ENCODE results near the gene CD300LG. TPM values are rescaled to one million over a fixed set of nuclear protein-coding genes. Genes with fewer than 3 reads are reported as not detected.

CD300LG gene
- total and polyA plus RNA-seq, 2 experiments from 2014 or later, result not detected

DNA sequence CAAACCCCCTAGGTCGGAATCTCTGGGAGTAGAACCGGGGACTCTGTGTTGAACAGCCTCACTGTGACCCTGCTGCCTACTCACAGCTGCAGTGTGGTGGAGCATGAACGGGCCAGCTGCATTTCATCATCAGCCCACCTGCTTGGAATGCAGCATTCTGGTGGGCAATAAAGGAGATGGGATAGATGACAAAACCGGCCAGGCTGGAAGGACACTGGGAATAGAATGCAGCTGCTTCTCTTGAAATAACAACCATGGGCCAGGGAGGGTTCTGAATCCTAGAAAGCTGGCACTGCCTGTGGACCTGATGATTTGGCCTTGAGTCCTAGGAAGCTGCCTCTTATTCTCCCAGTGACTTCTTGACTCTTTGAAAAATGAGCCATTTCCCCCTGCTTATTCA is 43.2 kb upstream of the CD300LG start (continued):
- TF ChIP-seq, protein P1, sequence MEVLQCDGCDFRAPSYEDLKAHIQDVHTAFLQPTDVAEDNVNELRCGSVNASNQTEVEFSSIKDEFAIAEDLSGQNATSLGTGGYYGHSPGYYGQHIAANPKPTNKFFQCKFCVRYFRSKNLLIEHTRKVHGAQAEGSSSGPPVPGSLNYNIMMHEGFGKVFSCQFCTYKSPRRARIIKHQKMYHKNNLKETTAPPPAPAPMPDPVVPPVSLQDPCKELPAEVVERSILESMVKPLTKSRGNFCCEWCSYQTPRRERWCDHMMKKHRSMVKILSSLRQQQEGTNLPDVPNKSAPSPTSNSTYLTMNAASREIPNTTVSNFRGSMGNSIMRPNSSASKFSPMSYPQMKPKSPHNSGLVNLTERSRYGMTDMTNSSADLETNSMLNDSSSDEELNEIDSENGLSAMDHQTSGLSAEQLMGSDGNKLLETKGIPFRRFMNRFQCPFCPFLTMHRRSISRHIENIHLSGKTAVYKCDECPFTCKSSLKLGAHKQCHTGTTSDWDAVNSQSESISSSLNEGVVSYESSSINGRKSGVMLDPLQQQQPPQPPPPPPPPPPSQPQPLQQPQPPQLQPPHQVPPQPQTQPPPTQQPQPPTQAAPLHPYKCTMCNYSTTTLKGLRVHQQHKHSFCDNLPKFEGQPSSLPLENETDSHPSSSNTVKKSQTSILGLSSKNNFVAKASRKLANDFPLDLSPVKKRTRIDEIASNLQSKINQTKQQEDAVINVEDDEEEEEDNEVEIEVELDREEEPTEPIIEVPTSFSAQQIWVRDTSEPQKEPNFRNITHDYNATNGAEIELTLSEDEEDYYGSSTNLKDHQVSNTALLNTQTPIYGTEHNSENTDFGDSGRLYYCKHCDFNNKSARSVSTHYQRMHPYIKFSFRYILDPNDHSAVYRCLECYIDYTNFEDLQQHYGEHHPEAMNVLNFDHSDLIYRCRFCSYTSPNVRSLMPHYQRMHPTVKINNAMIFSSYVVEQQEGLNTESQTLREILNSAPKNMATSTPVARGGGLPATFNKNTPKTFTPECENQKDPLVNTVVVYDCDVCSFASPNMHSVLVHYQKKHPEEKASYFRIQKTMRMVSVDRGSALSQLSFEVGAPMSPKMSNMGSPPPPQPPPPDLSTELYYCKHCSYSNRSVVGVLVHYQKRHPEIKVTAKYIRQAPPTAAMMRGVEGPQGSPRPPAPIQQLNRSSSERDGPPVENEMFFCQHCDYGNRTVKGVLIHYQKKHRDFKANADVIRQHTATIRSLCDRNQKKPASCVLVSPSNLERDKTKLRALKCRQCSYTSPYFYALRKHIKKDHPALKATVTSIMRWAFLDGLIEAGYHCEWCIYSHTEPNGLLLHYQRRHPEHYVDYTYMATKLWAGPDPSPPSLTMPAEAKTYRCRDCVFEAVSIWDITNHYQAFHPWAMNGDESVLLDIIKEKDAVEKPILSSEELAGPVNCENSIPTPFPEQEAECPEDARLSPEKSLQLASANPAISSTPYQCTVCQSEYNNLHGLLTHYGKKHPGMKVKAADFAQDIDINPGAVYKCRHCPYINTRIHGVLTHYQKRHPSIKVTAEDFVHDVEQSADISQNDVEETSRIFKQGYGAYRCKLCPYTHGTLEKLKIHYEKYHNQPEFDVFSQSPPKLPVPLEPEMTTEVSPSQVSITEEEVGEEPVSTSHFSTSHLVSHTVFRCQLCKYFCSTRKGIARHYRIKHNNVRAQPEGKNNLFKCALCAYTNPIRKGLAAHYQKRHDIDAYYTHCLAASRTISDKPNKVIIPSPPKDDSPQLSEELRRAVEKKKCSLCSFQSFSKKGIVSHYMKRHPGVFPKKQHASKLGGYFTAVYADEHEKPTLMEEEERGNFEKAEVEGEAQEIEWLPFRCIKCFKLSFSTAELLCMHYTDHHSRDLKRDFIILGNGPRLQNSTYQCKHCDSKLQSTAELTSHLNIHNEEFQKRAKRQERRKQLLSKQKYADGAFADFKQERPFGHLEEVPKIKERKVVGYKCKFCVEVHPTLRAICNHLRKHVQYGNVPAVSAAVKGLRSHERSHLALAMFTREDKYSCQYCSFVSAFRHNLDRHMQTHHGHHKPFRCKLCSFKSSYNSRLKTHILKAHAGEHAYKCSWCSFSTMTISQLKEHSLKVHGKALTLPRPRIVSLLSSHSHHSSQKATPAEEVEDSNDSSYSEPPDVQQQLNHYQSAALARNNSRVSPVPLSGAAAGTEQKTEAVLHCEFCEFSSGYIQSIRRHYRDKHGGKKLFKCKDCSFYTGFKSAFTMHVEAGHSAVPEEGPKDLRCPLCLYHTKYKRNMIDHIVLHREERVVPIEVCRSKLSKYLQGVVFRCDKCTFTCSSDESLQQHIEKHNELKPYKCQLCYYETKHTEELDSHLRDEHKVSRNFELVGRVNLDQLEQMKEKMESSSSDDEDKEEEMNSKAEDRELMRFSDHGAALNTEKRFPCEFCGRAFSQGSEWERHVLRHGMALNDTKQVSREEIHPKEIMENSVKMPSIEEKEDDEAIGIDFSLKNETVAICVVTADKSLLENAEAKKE (CRISPR knock-in tag; IDR thresholded peaks at IDR 0.05), result no peak
- TF ChIP-seq NANOG (IDR thresholded peaks at IDR 0.05; ENCODE audit: borderline replicate concordance) (no peak), STAT1 (IDR thresholded peaks at IDR 0.05; ENCODE audit: unreplicated experiment) (no peak)

DNA sequence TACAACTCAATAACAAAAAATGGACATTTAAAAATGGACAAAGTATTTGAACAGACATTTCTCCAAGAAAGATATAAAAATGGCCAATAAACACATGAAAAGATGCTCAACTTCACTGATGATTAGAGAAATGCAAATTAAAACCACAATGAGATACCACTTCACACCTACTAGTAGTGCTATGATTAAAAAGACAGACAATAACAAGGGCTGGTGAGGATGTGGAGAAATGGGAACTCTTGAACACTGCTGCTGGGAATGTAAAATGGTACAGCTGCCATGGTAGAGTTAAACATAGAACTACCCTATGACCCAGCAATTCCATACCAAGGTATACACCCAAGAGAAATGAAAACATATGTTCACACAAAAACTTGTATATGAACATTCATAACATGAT is 41.9 kb upstream of the CD300LG start:
- H3K79me2 ChIP-seq (replicated peaks; ENCODE audit: insufficient read depth), result no peaks in the 10 kb centered on the region
- H4K20me1 ChIP-seq (replicated peaks; ENCODE audit: insufficient read depth), result no peaks in the 10 kb centered on the region
- H3K4me2 ChIP-seq, result no peak overlapping the region
- Mint-ChIP-seq H3K9me3 (no peaks in the 10 kb centered on the region), H3K36me3 (ENCODE audit: low read depth) (peaks cover 22% of the 10 kb centered on the region; the same call in 2 of the 3 replicates), H3K27ac (no peak overlapping the region), H3K4me3 (no peak overlapping the region), H3K4me1 (peaks cover 40% of the 10 kb centered on the region), H3K27me3 (ENCODE audit: insufficient read depth, low read depth, poor library complexity) (peaks cover 3% of the 10 kb centered on the region)
- H3K27me3 ChIP-seq (ENCODE audit: insufficient read depth), result no peaks in the 10 kb centered on the region
- DNase-seq (ENCODE audit: low spot score), result no peak
- H3K27ac ChIP-seq (ENCODE audit: low read depth), result 0 out of 2 replicates have a peak overlapping the region, but pooled peaks have one; percentile 79
- ATAC-seq, result no peak
- H2AFZ ChIP-seq, result no peak overlapping the region
- no peak overlapping the region; the same call in 1 of the 2 replicates for H3K4me3 ChIP-seq
- peaks cover 37% of the 10 kb centered on the region for H3K4me1 ChIP-seq (ENCODE audit: insufficient read depth)
- H3K9me2 ChIP-seq (ENCODE audit: insufficient read depth), result no peaks in the 10 kb centered on the region
- no peaks in the 10 kb centered on the region; the same call in 1 of the 2 replicates for H3F3A ChIP-seq (replicated peaks; ENCODE audit: low read depth)
- no peaks in the 10 kb centered on the region for H3K36me3 ChIP-seq (ENCODE audit: insufficient read depth)
- TF ChIP-seq CREB1 (CRISPR knock-in tag; IDR thresholded peaks at IDR 0.05; ENCODE audit: low read depth) (no peak), JUNB (IDR thresholded peaks at IDR 0.05; ENCODE audit: unreplicated experiment) (no peak), NANOG (IDR thresholded peaks at IDR 0.05; ENCODE audit: borderline replicate concordance) (no peak), ZNF114 (CRISPR knock-in tag; IDR thresholded peaks at IDR 0.05) (no peak), EZH2 (IDR thresholded peaks at IDR 0.05; ENCODE audit: low read depth, unreplicated experiment) (no peak)
- TF ChIP-seq, protein P2, sequence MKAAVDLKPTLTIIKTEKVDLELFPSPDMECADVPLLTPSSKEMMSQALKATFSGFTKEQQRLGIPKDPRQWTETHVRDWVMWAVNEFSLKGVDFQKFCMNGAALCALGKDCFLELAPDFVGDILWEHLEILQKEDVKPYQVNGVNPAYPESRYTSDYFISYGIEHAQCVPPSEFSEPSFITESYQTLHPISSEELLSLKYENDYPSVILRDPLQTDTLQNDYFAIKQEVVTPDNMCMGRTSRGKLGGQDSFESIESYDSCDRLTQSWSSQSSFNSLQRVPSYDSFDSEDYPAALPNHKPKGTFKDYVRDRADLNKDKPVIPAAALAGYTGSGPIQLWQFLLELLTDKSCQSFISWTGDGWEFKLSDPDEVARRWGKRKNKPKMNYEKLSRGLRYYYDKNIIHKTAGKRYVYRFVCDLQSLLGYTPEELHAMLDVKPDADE (IDR thresholded peaks at IDR 0.05), result no peak
- TF ChIP-seq, protein P1 (CRISPR knock-in tag; IDR thresholded peaks at IDR 0.05), result no peak

Measured in GM23338 (cell line).